HepG2 (cell line): ENCODE data around the gene CACNG7. TPM values are rescaled to one million over a fixed set of nuclear protein-coding genes. Genes with fewer than 3 reads are reported as not detected.

Source experiments
- ASH2L ChIP-seq: fragments of 300-600, 200-600 bp; sonication (generic); IDR thresholded peaks from 2 replicates; pipeline ENCODE4 v1.7.0; 2017; ENCODE audit warnings: low read depth, mild to moderate bottlenecking, moderate library complexity, mixed read lengths, low read length; ENCODE audit not compliant: insufficient read length
- CREB1 ChIP-seq, 2 experiments: fragments of 450-650 bp in 1 of 2; IDR thresholded peaks; 2 replicates each; pipeline ENCODE4 v1.6.1; 2016 to 2017; ENCODE audit warnings: control low read depth in 1 of 2, mild to moderate bottlenecking in 1 of 2, missing compliant biosample characterization in 1 of 2, missing genetic modification characterization in 1 of 2
- DDIT3 ChIP-seq: sonication (generic); formaldehyde crosslinking; IDR thresholded peaks from 2 replicates; pipeline ENCODE4 v1.4.0; 2020; ENCODE audit warnings: mild to moderate bottlenecking, missing genetic modification reagents
- DMTF1 ChIP-seq: sonication (generic); formaldehyde crosslinking; IDR thresholded peaks from 2 replicates; pipeline ENCODE4 v1.4.0; 2020; ENCODE audit warnings: mild to moderate bottlenecking, missing genetic modification reagents
- KMT2B ChIP-seq: IDR thresholded peaks from 2 replicates; pipeline ENCODE4 v1.6.1; 2016; ENCODE audit warnings: missing genetic modification reagents, missing compliant biosample characterization
- POGK ChIP-seq: sonication (generic); formaldehyde crosslinking; conservative IDR thresholded peaks from 2 replicates; pipeline ENCODE4 v1.8.0; 2022; ENCODE audit warnings: mild to moderate bottlenecking, moderate library complexity, missing genetic modification reagents
- SRSF9 ChIP-seq: fragments of 200-400 bp; formaldehyde crosslinking; IDR thresholded peaks from 2 replicates; pipeline ENCODE4 v1.6.1; 2018; ENCODE audit warnings: borderline replicate concordance, mild to moderate bottlenecking, low read depth, low read length; ENCODE audit not compliant: insufficient read depth, poor library complexity, severe bottlenecking
- ZFP82 ChIP-seq: sonication (generic); formaldehyde crosslinking; IDR thresholded peaks from 2 replicates; pipeline ENCODE4 v1.5.1; 2020; ENCODE audit warnings: mild to moderate bottlenecking, missing genetic modification reagents, borderline replicate concordance
- ZNF691 ChIP-seq: sonication (generic); formaldehyde crosslinking; IDR thresholded peaks from 2 replicates; pipeline ENCODE4 v1.4.0; 2020; ENCODE audit warnings: missing genetic modification reagents, low read depth, mild to moderate bottlenecking, borderline replicate concordance
- ZSCAN31 ChIP-seq: sonication (generic); formaldehyde crosslinking; IDR thresholded peaks from 2 replicates; pipeline ENCODE4 v1.5.0; 2020; ENCODE audit warnings: low read depth, mild to moderate bottlenecking, missing genetic modification reagents
- polyA plus RNA-seq, 8 experiments: library from polyadenylated mRNA; depleted of rRNA in 3 of 8; stranded (reverse) in 7 of 8; unstranded in 1 of 8; fragments of >200 nt; fragmentation: Illumina TruSeq in 4 of 8; extraction: Trizol in 4 of 8; gene quantifications; 2 replicates each; pipeline versions ENCODE4 v1.2.1 to v1.2.3, GENCODE V29; 2011 to 2016; ENCODE audit warnings: low read depth in 4 of 8, missing spikeins in 1 of 8, mixed read lengths in 1 of 8; ENCODE audit not compliant: insufficient read depth in 1 of 8
- total RNA-seq, 5 experiments: library from RNA; depleted of rRNA; stranded (reverse); fragments of >200 nt; fragmentation: Illumina TruSeq; extraction: Trizol; gene quantifications; 2 replicates each; pipeline ENCODE4 v1.2.3, GENCODE V29; 2016; ENCODE audit warnings: low read depth in 1 of 5
- TF ChIP-seq, protein P1 (sequence below): IDR thresholded peaks from 2 replicates; pipeline ENCODE4 v1.6.1; 2018; ENCODE audit warnings: missing genetic modification reagents, mild to moderate bottlenecking, missing compliant biosample characterization
- TF ChIP-seq, protein P2 (sequence below): sonication (generic); formaldehyde crosslinking; IDR thresholded peaks from 2 replicates; pipeline ENCODE4 v1.4.0; 2020; ENCODE audit warnings: low read depth, missing genetic modification reagents
- TF ChIP-seq, protein P3 (sequence below): sonication (generic); formaldehyde crosslinking; conservative IDR thresholded peaks from 2 replicates; pipeline ENCODE4 v1.8.1; 2023; ENCODE audit warnings: missing genetic modification reagents
- TF ChIP-seq, protein P4 (sequence below): sonication (generic); formaldehyde crosslinking; IDR thresholded peaks from 2 replicates; pipeline ENCODE4 v1.4.0; 2020; ENCODE audit warnings: missing genetic modification reagents

Gene CACNG7
- total and polyA plus RNA-seq, 2 of the 13 experiments (the other 11 are each of a cell fraction or from before 2014, with no cell fraction given): not detected

DNA sequence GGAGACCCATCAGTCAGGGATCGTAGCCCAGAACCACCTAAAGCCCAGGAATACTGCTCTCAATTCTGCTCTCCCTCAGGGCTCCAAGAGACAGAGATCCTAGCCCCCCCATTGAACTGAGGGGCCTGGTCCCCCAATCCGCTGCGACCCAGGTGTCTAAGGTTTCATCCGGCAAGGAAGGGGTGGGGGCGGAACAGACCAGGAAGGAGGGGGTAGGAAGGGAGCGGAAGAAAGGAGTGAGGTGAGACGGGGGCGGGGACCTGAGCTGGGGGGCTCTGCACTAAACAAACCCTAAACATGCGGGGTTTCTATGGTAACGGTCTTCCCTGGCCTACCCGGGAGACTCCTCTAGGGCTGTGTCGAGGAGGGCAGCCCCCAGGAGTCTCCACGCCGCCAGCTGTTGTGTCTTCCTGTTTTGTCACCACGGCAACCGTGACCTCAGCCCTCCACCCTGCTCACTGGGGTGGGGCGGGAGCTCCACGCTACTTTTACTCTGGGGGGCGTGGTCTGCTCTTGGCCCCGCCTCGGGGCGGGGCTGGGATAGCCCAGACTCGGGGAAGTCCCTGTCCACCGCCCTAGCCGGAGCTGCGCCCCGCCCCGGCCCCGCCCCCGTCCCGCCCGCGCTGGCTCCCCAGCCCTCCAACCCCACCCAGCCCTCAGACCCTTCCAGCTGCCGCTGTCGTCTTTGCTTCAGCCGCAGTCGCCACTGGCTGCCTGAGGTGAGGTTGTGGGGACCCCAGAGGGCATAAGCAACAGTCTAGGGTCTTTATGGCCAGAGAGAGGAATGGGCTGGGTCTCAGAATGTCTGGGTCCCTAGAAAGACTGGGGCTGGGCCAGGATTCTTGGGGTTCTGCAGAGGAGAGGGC, 41.6 kb upstream of the CACNG7 start, which contains the start of gene MYADM (continued):
- TF ChIP-seq, protein P1, sequence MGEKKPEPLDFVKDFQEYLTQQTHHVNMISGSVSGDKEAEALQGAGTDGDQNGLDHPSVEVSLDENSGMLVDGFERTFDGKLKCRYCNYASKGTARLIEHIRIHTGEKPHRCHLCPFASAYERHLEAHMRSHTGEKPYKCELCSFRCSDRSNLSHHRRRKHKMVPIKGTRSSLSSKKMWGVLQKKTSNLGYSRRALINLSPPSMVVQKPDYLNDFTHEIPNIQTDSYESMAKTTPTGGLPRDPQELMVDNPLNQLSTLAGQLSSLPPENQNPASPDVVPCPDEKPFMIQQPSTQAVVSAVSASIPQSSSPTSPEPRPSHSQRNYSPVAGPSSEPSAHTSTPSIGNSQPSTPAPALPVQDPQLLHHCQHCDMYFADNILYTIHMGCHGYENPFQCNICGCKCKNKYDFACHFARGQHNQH (CRISPR knock-in tag): peak; percentile 91
- TF ChIP-seq, protein P2, sequence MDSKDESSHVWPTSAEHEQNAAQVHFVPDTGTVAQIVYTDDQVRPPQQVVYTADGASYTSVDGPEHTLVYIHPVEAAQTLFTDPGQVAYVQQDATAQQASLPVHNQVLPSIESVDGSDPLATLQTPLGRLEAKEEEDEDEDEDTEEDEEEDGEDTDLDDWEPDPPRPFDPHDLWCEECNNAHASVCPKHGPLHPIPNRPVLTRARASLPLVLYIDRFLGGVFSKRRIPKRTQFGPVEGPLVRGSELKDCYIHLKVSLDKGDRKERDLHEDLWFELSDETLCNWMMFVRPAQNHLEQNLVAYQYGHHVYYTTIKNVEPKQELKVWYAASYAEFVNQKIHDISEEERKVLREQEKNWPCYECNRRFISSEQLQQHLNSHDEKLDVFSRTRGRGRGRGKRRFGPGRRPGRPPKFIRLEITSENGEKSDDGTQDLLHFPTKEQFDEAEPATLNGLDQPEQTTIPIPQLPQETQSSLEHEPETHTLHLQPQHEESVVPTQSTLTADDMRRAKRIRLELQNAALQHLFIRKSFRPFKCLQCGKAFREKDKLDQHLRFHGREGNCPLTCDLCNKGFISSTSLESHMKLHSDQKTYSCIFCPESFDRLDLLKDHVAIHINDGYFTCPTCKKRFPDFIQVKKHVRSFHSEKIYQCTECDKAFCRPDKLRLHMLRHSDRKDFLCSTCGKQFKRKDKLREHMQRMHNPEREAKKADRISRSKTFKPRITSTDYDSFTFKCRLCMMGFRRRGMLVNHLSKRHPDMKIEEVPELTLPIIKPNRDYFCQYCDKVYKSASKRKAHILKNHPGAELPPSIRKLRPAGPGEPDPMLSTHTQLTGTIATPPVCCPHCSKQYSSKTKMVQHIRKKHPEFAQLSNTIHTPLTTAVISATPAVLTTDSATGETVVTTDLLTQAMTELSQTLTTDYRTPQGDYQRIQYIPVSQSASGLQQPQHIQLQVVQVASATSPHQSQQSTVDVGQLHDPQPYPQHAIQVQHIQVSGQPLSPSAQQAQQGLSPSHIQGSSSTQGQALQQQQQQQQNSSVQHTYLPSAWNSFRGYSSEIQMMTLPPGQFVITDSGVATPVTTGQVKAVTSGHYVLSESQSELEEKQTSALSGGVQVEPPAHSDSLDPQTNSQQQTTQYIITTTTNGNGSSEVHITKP (CRISPR knock-in tag): peak; percentile 78
- TF ChIP-seq ZSCAN31: no peak
- TF ChIP-seq CREB1 (IDR thresholded peaks at IDR 0.05): peak; percentile 70
- no peak for TF ChIP-seq CREB1 (CRISPR knock-in tag; IDR thresholded peaks at IDR 0.05)
- TF ChIP-seq DDIT3 (CRISPR knock-in tag): no peak
- TF ChIP-seq DMTF1: no peak
- no peak for TF ChIP-seq ZNF691 (CRISPR knock-in tag)
- TF ChIP-seq ZFP82: no peak
- TF ChIP-seq, protein P3, sequence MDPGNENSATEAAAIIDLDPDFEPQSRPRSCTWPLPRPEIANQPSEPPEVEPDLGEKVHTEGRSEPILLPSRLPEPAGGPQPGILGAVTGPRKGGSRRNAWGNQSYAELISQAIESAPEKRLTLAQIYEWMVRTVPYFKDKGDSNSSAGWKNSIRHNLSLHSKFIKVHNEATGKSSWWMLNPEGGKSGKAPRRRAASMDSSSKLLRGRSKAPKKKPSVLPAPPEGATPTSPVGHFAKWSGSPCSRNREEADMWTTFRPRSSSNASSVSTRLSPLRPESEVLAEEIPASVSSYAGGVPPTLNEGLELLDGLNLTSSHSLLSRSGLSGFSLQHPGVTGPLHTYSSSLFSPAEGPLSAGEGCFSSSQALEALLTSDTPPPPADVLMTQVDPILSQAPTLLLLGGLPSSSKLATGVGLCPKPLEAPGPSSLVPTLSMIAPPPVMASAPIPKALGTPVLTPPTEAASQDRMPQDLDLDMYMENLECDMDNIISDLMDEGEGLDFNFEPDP (CRISPR knock-in tag): no peak
- TF ChIP-seq, protein P4, sequence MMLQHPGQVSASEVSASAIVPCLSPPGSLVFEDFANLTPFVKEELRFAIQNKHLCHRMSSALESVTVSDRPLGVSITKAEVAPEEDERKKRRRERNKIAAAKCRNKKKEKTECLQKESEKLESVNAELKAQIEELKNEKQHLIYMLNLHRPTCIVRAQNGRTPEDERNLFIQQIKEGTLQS (CRISPR knock-in tag): no peak
- TF ChIP-seq SRSF9: no peak
- no peak for TF ChIP-seq ASH2L
- no peak for TF ChIP-seq POGK (CRISPR knock-in tag)
- no peak for TF ChIP-seq KMT2B
